Psoas muscle (tissue), 8 donors: ENCODE data around the gene C1orf167. TPM values are rescaled to one million over a fixed set of nuclear protein-coding genes. Genes with fewer than 3 reads are reported as not detected.

ENCODE experiments used
- ATAC-seq, 4 donors: fragments of 200-7000 bp; cut with Tn5 transposase; one replicate each; pipeline ENCODE4 v1.9.1; 2020; ENCODE audit warnings: moderate library complexity in 3 of 4, mild to moderate bottlenecking in 2 of 4
- DNase-seq, 2 donors: peaks; one replicate each; pipeline ENCODE4 v3.0.0-alpha.2; 2020
- H3K27ac ChIP-seq: fragments of 200-600 bp; one replicate; pipeline ENCODE4 v1.8.0; 2022
- H3K27me3 ChIP-seq, 3 donors: fragments of 200-600 bp in 1 of 3; one replicate each; pipeline versions ENCODE4 v1.6.1 to v1.8.0; 2013 to 2022; ENCODE audit warnings: low read length in 2 of 3, mild to moderate bottlenecking in 2 of 3, moderate library complexity in 1 of 3; ENCODE audit not compliant: insufficient read depth in 3 of 3
- H3K36me3 ChIP-seq, 2 donors: fragments of 200-600 bp in 1 of 2; one replicate each; pipeline versions ENCODE4 v1.6.1 to v1.8.0; 2013 to 2022; ENCODE audit warnings: low read depth in 1 of 2, mild to moderate bottlenecking in 1 of 2, moderate library complexity in 1 of 2; ENCODE audit not compliant: insufficient read depth in 1 of 2
- H3K4me1 ChIP-seq: fragments of 200-600 bp; one replicate; pipeline ENCODE4 v1.8.0; 2022
- H3K4me3 ChIP-seq: fragments of 200-600 bp; one replicate; pipeline ENCODE4 v1.8.0; 2022; ENCODE audit warnings: mild to moderate bottlenecking
- H3K9me3 ChIP-seq: fragments of 200-600 bp; one replicate; pipeline ENCODE4 v1.8.0; 2022
- WGBS, 3 donors: extraction: QIAGEN DNeasy Blood & Tissue Kit; methylation state at CpG; one replicate each; pipeline versions ENCODE4 v1.1.6 to v1.1.7; 2013; 5-methylcytosine and 5-hydroxymethylcytosine counted together
- intact Hi-C, 2 donors: fragments of 100-400 bp; cut with DNase I; formaldehyde crosslinking; loops; one replicate each; pipeline versions ENCODE4 v1.11.0 to v1.14.2; 2022
- polyA plus RNA-seq, 3 donors: library from polyadenylated mRNA; stranded (reverse); fragments of 200-250 nt; gene quantifications; one replicate each; pipeline ENCODE4 v1.2.3, GENCODE V29; 2013
- total RNA-seq, 4 donors: library from RNA; stranded (reverse); fragmentation: NEBNext Ultra II Directional in 2 of 4; extraction: Animal tissue kit (Norgen Biotek cat#: 25700) in 2 of 4; gene quantifications; one replicate each; pipeline versions ENCODE4 v1.2.1 to v1.2.4, GENCODE V29; 2021 to 2023
- TF ChIP-seq, protein P1 (sequence below): fragments of 200-600 bp; IDR thresholded peaks from one replicate; pipeline ENCODE4 v1.8.0; 2022; ENCODE audit warnings: antibody characterized with exemption
- donor health status: healthy with polysubstance abuse.
- donor health status: DM: no; HTN: no; CAD: no; lungs with moderate emphysema.
- donor health status: Bipolar disorder and iron deficiency.
- donor health status: healthy.
- donor health status: DM: yes; HTN: yes; CAD: no.
- donor health status: DM: no; HTN: no; CAD: no.
- donor health status: DM: no; HTN: no; CAD: no.
- donor health status: DM: yes; HTN: yes; CAD: no.

Gene C1orf167
- total and polyA plus RNA-seq, 7 donors, result 1.8 to 5.3 (median 2.5) TPM

DNA sequence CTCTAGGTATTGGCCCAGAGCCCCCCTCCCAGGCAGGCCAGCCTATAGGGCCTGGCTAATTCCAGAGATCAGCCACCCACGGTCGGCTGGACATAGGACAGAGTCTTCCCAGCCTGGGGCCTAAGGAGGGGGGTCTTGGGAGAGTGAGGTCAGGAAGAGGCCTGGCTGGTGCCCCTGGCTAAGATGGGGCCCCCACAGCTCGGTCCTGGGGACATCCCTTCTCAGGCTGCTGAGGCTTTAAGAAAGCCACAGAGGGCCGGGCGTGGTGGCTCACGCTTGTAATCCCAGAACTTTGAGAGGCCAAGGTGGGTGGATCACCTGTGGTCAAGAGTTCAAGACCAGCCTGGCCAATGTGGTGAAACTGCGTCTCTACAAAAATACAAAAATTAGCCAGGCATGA lies 2.5 kb downstream of the C1orf167 start:
- intact Hi-C loops, result no loop called here
- peaks cover 0 to 20% (median 3%) of the 10 kb centered on the region in 3 donors for H3K27me3 ChIP-seq
- TF ChIP-seq, protein P1, sequence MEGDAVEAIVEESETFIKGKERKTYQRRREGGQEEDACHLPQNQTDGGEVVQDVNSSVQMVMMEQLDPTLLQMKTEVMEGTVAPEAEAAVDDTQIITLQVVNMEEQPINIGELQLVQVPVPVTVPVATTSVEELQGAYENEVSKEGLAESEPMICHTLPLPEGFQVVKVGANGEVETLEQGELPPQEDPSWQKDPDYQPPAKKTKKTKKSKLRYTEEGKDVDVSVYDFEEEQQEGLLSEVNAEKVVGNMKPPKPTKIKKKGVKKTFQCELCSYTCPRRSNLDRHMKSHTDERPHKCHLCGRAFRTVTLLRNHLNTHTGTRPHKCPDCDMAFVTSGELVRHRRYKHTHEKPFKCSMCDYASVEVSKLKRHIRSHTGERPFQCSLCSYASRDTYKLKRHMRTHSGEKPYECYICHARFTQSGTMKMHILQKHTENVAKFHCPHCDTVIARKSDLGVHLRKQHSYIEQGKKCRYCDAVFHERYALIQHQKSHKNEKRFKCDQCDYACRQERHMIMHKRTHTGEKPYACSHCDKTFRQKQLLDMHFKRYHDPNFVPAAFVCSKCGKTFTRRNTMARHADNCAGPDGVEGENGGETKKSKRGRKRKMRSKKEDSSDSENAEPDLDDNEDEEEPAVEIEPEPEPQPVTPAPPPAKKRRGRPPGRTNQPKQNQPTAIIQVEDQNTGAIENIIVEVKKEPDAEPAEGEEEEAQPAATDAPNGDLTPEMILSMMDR, result no peak
- ATAC-seq, result no peak
- no peaks in the 10 kb centered on the region for H3K9me3 ChIP-seq
- no peak for DNase-seq
- no peak overlapping the region for H3K4me3 ChIP-seq
- 78 to 79% (median 78%) methylated on average over 7 of the region's 7 CpGs for WGBS, 3 donors
- H3K36me3 ChIP-seq, result no peaks in the 10 kb centered on the region
- no peaks in the 10 kb centered on the region for H3K4me1 ChIP-seq
- H3K27ac ChIP-seq, result no peak overlapping the region

DNA sequence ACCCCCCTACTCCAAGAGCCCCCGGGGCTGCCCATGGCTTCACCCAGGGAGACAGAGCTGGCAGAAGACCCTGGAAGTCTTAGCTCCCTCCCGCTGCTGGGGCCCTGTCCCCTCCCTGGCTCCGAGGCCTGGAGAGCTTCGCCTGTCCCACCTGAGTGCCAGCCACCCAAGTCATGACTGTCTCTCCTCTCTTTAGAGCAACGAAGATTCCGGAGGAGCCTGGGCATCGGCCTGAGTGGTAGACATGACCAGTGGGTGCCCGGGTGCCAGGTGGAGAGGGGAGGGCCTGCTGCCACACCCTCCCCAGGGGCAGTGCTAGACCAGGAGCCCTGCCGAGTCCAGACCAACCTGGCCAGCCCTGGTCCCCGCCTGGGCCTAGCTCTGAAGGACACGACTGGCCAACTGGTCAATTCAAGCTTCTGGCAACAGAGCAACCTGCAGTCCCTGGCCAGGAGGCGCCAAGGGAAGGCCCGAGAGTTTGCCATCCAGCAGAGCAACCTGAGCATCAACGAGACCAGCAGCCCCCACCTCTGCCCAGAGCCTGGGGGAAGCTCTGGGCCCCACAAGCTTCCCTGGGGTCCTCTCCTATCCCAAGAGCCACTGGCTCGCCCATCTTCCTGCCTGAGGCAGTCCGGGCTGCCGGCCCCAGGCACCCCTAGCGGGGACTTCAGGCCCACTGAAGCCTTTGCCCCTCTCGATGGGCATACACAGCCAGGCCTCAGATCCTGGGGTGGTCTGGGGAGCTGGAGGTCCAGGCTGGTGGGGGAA lies 3.9 kb downstream of the C1orf167 start:
- no peak overlapping the region for H3K4me3 ChIP-seq
- no peaks in the 10 kb centered on the region for H3K4me1 ChIP-seq
- TF ChIP-seq, protein P1, result no peak
- intact Hi-C loops, result no loop called here
- H3K9me3 ChIP-seq, result no peaks in the 10 kb centered on the region
- DNase-seq, result no peak
- no peak for ATAC-seq
- H3K27me3 ChIP-seq, result peaks cover 0 to 20% (median 3%) of the 10 kb centered on the region in 3 donors
- no peak overlapping the region for H3K27ac ChIP-seq
- H3K36me3 ChIP-seq, result no peaks in the 10 kb centered on the region
- WGBS, 3 donors, result 73 to 82% (median 73%) methylated on average over 19 of the region's 19 CpGs

DNA sequence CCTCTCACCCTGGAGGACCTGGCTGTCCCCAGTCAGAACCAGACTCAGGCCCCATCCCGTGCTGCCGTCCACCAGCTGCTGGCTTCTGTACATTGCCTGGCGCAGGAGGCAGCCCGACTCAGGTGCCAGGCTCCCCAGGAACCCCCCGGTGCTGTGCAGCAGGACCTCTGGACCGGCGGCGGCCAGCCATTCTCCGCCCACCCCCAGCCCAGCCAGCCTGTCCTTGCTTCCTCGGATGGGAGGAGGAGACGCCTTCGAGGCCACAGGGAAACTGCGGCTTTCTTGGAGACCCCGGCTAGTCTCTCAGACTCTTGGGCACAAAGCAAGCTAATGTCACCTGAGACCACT lies 4.4 kb downstream of the C1orf167 start:
- Histone ChIP-seq H3K4me3 (no peak overlapping the region), H3K9me3 (no peaks in the 10 kb centered on the region), H3K4me1 (no peaks in the 10 kb centered on the region), H3K27ac (no peak overlapping the region), H3K36me3 (no peaks in the 10 kb centered on the region), H3K27me3 (peaks cover 0 to 17% (median 2%) of the 10 kb centered on the region in 3 donors)
- no peak for ATAC-seq
- TF ChIP-seq, protein P1, result no peak
- WGBS, 3 donors, result 77 to 90% (median 82%) methylated on average over 13 to 14 of the region's 14 CpGs
- intact Hi-C loops, result no loop called here
- DNase-seq, result no peak

DNA sequence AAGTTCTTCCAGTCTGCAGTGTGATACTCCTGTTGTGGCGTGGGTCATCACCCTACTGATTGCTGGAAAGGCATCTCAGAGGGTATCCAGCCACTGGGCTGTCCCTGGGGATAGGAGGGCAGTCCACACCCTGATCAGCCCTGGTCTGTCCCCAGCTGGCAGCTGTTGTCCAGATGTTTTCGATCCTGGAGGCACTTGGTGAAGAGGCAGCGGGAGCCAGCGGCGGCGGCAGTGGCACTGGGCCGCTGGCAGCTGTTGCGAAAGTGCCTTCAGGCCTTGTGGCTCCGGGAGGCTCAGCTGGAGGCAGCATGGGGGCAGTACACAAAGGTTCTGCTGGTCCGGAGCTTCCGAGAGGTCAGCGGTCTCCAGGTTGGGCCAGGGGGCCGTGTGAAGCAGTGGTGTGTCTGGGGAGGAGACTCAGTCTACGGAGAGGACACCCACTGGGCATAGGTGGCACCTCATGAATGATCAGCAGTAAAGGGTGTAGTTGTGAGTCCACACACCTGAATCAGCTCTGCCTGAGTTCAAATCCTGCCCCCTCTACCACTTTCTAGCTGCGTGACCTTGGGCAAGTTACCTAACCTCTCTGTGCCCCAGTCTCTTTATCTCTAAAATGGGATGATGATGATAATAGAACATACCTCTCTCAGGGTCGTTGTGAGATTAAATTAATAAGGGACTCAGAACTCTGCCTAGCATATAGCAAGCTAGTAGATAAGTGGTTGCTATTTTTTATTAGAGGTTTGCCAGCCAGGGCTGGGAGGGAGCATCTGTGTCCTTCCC lies 6.1 kb downstream of the C1orf167 start:
- intact Hi-C loops, result no loop called here
- H3K4me3 ChIP-seq, result no peak overlapping the region
- H3K9me3 ChIP-seq, result no peaks in the 10 kb centered on the region
- 46 to 59% (median 48%) methylated on average over 16 of the region's 16 CpGs for WGBS, 3 donors
- H3K4me1 ChIP-seq, result no peaks in the 10 kb centered on the region
- TF ChIP-seq, protein P1, result no peak
- H3K36me3 ChIP-seq, result no peaks in the 10 kb centered on the region
- no peak for ATAC-seq
- no peak for DNase-seq
- H3K27me3 ChIP-seq, result no peaks in the 10 kb centered on the region
- H3K27ac ChIP-seq, result no peak overlapping the region
